Panc1 (cell line): ENCODE measurements around the gene GPC3. TPM values are rescaled to one million over a fixed set of nuclear protein-coding genes. Genes with fewer than 3 reads are reported as not detected.
"Not testable (repeated sequence)": the region's sequence is repeated elsewhere in the genome, so short reads cannot be mapped to it uniquely, and the experiment has no call there.

Experiments used
- ATAC-seq: fragments of 200-7000 bp; cut with Tn5 transposase; 2 replicates; pipeline ENCODE4 v1.9.1; 2020; ENCODE audit warnings: mild to moderate bottlenecking, moderate library complexity
- BruUV-seq: library from RNA; stranded (reverse); fragments of 400-500 nt; replicated peaks from 2 replicates; lab custom pipeline; 2021; lab: Mats Ljungman, UMichigan
- CTCF ChIA-PET: fragments of 300-600 bp; sonication (Branson Sonifier 250); formaldehyde crosslinking; loops from one replicate; lab custom pipeline; 2022; ENCODE audit warnings: antibody characterized with exemption; lab: Charles Lee
- POLR2A ChIA-PET: fragments of 300-600 bp; sonication (Branson Sonifier 250); formaldehyde crosslinking; loops from one replicate; lab custom pipeline; 2022; ENCODE audit warnings: antibody characterized with exemption; lab: Charles Lee
- DNase-seq: peaks from one replicate; pipeline ENCODE4 v3.0.0-alpha.2; 2010; ENCODE audit warnings: low read depth, low spot score
- H3K27ac ChIP-seq: 2 replicates; pipeline ENCODE4 v1.5.1; 2011; ENCODE audit warnings: mild to moderate bottlenecking, low read length, inconsistent platforms
- H3K27me3 ChIP-seq: fragments of 200-500 bp; sonication (Bioruptor generic); 2 replicates; pipeline ENCODE4 v1.6.0; 2014; ENCODE audit warnings: low read length, inconsistent platforms; ENCODE audit not compliant: control insufficient read depth, insufficient read depth
- H3K36me3 ChIP-seq: fragments of 200-500 bp; sonication (Bioruptor generic); 2 replicates; pipeline ENCODE4 v1.5.1; 2014; ENCODE audit warnings: inconsistent platforms, mild to moderate bottlenecking, low read length, moderate library complexity; ENCODE audit not compliant: control insufficient read depth, insufficient read depth
- H3K4me1 ChIP-seq: 2 replicates; pipeline ENCODE4 v1.5.1; 2011; ENCODE audit warnings: inconsistent platforms, mild to moderate bottlenecking, low read length, moderate library complexity; ENCODE audit not compliant: control insufficient read depth, insufficient read depth
- H3K4me3 ChIP-seq, 2 experiments: 2 replicates each; pipeline ENCODE4 v1.5.1; 2011 to 2012; ENCODE audit warnings: low read depth in 2 of 2, low read length in 2 of 2, mild to moderate bottlenecking in 2 of 2, inconsistent platforms in 1 of 2, moderate library complexity in 1 of 2
- H3K9me3 ChIP-seq: fragments of 200-500 bp; sonication (Bioruptor generic); 2 replicates; pipeline ENCODE4 v1.5.1; 2014; ENCODE audit warnings: low read depth, mild to moderate bottlenecking, inconsistent platforms, low read length, moderate library complexity; ENCODE audit not compliant: control insufficient read depth, insufficient read depth
- POLR2AphosphoS5 ChIP-seq: IDR thresholded peaks from 2 replicates; pipeline ENCODE4 v1.6.1; 2012; ENCODE audit warnings: mild to moderate bottlenecking, low read depth, low read length, moderate library complexity
- SIN3A ChIP-seq: IDR thresholded peaks from 2 replicates; pipeline ENCODE4 v1.6.1; 2012; ENCODE audit warnings: low read depth, mild to moderate bottlenecking, low read length, moderate library complexity, borderline replicate concordance; ENCODE audit not compliant: insufficient read depth
- TCF7L2 ChIP-seq: IDR thresholded peaks from 2 replicates; pipeline ENCODE4 v1.6.1; 2011; ENCODE audit warnings: mild to moderate bottlenecking, low read depth, low read length, inconsistent platforms
- in situ Hi-C: cut with HindIII; loops from 2 replicates; pipeline ENCODE4 v1.10.0; 2016; ENCODE audit warnings: low sequenced_read_pairs, low pct_unique_long_range_greater_than_20kb
- intact Hi-C: fragments of 100-400 bp; cut with micrococcal nuclease; formaldehyde crosslinking; loops from one replicate; pipeline ENCODE4 v1.10.0; 2022; ENCODE audit not compliant: unreplicated experiment
- total RNA-seq: library from RNA; stranded (reverse); gene quantifications from one replicate; pipeline ENCODE4 v1.2.1, GENCODE V29; 2021; ENCODE audit not compliant: unreplicated experiment
- TF ChIP-seq, protein P1 (sequence below), 2 experiments: IDR thresholded peaks; 2 replicates each; pipeline ENCODE4 v1.6.1; 2011 to 2012; ENCODE audit warnings: low read depth in 2 of 2, control low read depth in 1 of 2, low read length in 1 of 2, mild to moderate bottlenecking in 1 of 2, moderate library complexity in 1 of 2; ENCODE audit not compliant: insufficient read depth in 1 of 2
- TF ChIP-seq, protein P2 (sequence below): fragments of 450-650 bp; IDR thresholded peaks from 2 replicates; pipeline ENCODE4 v1.5.1; 2017; ENCODE audit warnings: mild to moderate bottlenecking

The GPC3 gene
- total RNA-seq, 1 experiment from 2014 or later: 0.95 TPM

DNA sequence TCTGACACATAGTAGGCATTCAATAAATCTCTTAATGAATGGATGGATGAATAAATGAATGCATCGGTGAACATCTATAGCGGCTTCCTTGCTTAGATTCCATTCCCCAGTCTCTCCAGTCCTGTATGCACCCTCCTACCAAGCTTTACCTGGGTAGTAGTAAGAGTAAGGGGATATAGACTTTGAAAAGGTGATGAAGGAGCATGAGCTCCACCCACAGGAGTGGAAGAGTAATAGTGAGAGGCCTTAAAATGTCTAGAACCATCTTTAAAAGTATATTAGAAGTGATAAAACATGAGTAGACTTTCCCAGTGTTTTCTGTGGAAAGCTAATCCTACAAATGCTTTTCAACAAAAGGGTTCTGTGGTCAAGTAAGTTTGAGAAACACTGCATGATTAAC, 35.5 kb upstream of the GPC3 start:
- H3K9me3 ChIP-seq: no peaks in the 10 kb centered on the region
- intact Hi-C loops (no loop called here), in situ Hi-C loops (no loop called here)
- no peaks in the 10 kb centered on the region for H3K4me1 ChIP-seq
- ATAC-seq (no peak), DNase-seq (no peak)
- TF ChIP-seq SIN3A (no peak), POLR2AphosphoS5 (no peak), TCF7L2 (no peak)
- TF ChIP-seq, protein P1, sequence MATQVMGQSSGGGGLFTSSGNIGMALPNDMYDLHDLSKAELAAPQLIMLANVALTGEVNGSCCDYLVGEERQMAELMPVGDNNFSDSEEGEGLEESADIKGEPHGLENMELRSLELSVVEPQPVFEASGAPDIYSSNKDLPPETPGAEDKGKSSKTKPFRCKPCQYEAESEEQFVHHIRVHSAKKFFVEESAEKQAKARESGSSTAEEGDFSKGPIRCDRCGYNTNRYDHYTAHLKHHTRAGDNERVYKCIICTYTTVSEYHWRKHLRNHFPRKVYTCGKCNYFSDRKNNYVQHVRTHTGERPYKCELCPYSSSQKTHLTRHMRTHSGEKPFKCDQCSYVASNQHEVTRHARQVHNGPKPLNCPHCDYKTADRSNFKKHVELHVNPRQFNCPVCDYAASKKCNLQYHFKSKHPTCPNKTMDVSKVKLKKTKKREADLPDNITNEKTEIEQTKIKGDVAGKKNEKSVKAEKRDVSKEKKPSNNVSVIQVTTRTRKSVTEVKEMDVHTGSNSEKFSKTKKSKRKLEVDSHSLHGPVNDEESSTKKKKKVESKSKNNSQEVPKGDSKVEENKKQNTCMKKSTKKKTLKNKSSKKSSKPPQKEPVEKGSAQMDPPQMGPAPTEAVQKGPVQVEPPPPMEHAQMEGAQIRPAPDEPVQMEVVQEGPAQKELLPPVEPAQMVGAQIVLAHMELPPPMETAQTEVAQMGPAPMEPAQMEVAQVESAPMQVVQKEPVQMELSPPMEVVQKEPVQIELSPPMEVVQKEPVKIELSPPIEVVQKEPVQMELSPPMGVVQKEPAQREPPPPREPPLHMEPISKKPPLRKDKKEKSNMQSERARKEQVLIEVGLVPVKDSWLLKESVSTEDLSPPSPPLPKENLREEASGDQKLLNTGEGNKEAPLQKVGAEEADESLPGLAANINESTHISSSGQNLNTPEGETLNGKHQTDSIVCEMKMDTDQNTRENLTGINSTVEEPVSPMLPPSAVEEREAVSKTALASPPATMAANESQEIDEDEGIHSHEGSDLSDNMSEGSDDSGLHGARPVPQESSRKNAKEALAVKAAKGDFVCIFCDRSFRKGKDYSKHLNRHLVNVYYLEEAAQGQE (IDR thresholded peaks at IDR 0.05; ENCODE audit: insufficient read depth in 1 of 2, low read depth in 2 of 2, low read length in 1 of 2): no peak
- TF ChIP-seq, protein P2, sequence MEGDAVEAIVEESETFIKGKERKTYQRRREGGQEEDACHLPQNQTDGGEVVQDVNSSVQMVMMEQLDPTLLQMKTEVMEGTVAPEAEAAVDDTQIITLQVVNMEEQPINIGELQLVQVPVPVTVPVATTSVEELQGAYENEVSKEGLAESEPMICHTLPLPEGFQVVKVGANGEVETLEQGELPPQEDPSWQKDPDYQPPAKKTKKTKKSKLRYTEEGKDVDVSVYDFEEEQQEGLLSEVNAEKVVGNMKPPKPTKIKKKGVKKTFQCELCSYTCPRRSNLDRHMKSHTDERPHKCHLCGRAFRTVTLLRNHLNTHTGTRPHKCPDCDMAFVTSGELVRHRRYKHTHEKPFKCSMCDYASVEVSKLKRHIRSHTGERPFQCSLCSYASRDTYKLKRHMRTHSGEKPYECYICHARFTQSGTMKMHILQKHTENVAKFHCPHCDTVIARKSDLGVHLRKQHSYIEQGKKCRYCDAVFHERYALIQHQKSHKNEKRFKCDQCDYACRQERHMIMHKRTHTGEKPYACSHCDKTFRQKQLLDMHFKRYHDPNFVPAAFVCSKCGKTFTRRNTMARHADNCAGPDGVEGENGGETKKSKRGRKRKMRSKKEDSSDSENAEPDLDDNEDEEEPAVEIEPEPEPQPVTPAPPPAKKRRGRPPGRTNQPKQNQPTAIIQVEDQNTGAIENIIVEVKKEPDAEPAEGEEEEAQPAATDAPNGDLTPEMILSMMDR: no peak; the same call in 1 of the 2 replicates
- no peak overlapping the region for H3K27ac ChIP-seq
- POLR2A ChIA-PET: interaction anchor here (0.6 kb wide), 1 partner anchor 611 kb away, joined by 3 read pairs; no protein-coding TSS in a partner anchor
- no peaks in the 10 kb centered on the region for H3K36me3 ChIP-seq
- CTCF ChIA-PET: interaction anchor here (0.6 to 0.9 kb wide), 3 partner anchors 50 to 229 kb away, joined by 3 to 9 read pairs (median 3); no protein-coding TSS in a partner anchor
- BruUV-seq: no TSS peak
- no peak overlapping the region for H3K4me3 ChIP-seq
- H3K27me3 ChIP-seq: peaks cover 3% of the 10 kb centered on the region; the same call in 1 of the 2 replicates

DNA sequence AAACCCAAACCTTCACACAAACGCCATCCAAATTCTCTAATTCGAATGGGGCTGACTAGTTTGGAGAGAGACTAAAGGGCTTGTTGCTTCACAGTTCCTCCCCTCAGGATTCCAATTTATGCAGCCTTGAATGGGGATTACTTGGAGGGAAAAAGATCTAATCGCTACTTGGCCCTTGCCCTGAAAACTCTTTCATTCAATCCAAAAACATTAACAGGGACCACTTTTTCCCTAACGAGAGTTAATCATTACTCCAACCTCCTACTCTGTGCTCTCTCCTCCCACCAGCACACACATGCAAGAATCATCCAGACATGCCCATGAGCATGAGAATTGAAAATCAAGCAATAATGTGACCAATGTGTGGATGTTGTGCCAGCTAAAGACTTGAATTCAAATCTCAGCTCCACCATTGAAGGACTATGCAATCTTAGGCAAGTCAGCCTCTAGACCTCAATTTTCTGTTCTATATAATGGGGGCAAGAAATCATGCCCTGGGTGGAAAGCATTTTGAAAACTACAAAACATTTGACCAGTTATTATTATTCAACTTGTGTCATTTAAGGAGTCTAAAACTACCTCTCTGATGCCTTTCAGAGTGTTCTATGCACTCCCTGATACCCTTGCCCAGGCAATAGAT, 34.3 kb upstream of the GPC3 start:
- POLR2A ChIA-PET: no interaction called here
- ATAC-seq: no peak
- Histone ChIP-seq H3K9me3 (no peaks in the 10 kb centered on the region), H3K27me3 (peaks cover 3% of the 10 kb centered on the region; the same call in 1 of the 2 replicates), H3K4me3 (no peak overlapping the region), H3K36me3 (no peaks in the 10 kb centered on the region), H3K27ac (no peak overlapping the region), H3K4me1 (no peaks in the 10 kb centered on the region)
- in situ Hi-C loops (no loop called here), intact Hi-C loops (no loop called here)
- CTCF ChIA-PET: no interaction called here
- TF ChIP-seq, protein P1 (IDR thresholded peaks at IDR 0.05; ENCODE audit: insufficient read depth in 1 of 2, low read depth in 2 of 2, low read length in 1 of 2): no peak
- TF ChIP-seq POLR2AphosphoS5: no peak
- DNase-seq: no peak
- BruUV-seq: no TSS peak

DNA sequence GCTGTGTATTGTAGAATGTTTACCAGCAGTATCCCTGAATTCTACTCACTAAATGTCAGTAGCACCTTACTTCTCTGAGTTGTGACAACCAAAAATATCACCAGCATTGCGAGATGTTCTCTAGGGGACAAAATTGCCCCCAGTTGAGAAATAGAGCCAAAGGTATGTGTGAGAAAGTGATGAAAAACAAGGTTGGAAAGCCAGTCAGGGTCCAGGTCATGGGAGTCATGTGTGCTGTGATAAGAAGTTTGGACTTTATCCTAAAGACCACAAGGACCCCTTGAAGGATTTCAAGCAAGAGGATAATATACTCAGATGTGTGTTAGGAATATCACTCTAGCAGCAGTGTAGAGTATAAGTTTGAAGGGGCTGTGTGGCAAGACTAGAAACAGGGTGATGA, 30.9 kb upstream of the GPC3 start:
- H3K27ac ChIP-seq, H3K4me1 ChIP-seq, CTCF ChIA-PET, H3K9me3 ChIP-seq, POLR2A ChIA-PET, H3K4me3 ChIP-seq, DNase-seq, H3K36me3 ChIP-seq, H3K27me3 ChIP-seq, ATAC-seq, intact Hi-C loops, in situ Hi-C loops, BruUV-seq: not testable (repeated sequence)

DNA sequence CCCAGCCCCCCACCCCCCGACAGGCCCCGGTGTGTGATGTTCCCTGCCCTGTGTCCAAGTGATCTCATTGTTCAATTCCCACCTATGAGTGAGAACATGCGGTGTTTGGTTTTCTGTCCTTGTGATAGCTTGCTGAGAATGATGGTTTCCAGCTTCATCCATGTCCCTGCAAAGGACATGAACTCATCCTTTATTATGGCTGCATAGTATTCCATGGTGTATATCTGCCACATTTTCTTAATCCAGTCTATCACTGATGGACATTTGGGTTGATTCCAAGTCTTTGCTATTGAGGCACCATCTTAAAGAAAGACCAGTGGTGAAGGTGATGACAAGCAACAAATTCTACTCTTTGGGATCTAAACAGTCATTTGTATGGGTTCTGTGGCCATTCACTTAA, 30.1 kb upstream of the GPC3 start:
- H3K4me1 ChIP-seq, H3K9me3 ChIP-seq, H3K36me3 ChIP-seq, in situ Hi-C loops, POLR2A ChIA-PET, H3K27me3 ChIP-seq, DNase-seq, H3K27ac ChIP-seq, BruUV-seq, ATAC-seq, intact Hi-C loops, H3K4me3 ChIP-seq: not testable (repeated sequence)
- CTCF ChIA-PET: interaction anchor here (0.7 kb wide), 1 partner anchor 177 kb away, joined by 6 read pairs; no protein-coding TSS in a partner anchor
